DND-41 (cell line): ENCODE results near the gene ERN2.

ENCODE experiments used
- ATAC-seq: fragments of 200-7000 bp; cut with Tn5 transposase; 3 replicates; pipeline ENCODE4 v1.9.1; 2021; ENCODE audit warnings: low read depth; ENCODE audit not compliant: insufficient read depth
- DNase-seq: peaks from one replicate; pipeline ENCODE4 v3.0.0-alpha.2; 2020
- H2AFZ ChIP-seq: 2 replicates; pipeline ENCODE4 v1.6.0; 2012; ENCODE audit warnings: low read depth, low read length
- H3K27ac ChIP-seq: 2 replicates; pipeline ENCODE4 v1.5.1; 2012; ENCODE audit warnings: low read length, inconsistent platforms
- H3K27me3 ChIP-seq: fragments of 200-600 bp; sonication (generic); 2 replicates; pipeline ENCODE4 v1.6.0; 2012; ENCODE audit warnings: low read length, mild to moderate bottlenecking, inconsistent platforms; ENCODE audit not compliant: insufficient read depth, poor library complexity
- H3K36me3 ChIP-seq: 2 replicates; pipeline ENCODE4 v1.5.1; 2012; ENCODE audit warnings: low read length, inconsistent platforms; ENCODE audit not compliant: insufficient read depth
- H3K4me1 ChIP-seq: 2 replicates; pipeline ENCODE4 v1.5.1; 2012; ENCODE audit warnings: mild to moderate bottlenecking, low read length; ENCODE audit not compliant: insufficient read depth
- H3K4me2 ChIP-seq: 2 replicates; pipeline ENCODE4 v1.6.0; 2012; ENCODE audit warnings: mild to moderate bottlenecking, moderate library complexity, low read length, inconsistent platforms; ENCODE audit not compliant: insufficient read depth
- H3K4me3 ChIP-seq, 2 experiments: fragments of 200-600 bp in 1 of 2; shearing (Covaris generic) in 1 of 2; 2 replicates each; pipeline ENCODE4 v1.5.1; 2012 to 2016; ENCODE audit warnings: inconsistent platforms in 2 of 2, low read length in 2 of 2, mild to moderate bottlenecking in 2 of 2, low read depth in 1 of 2, moderate library complexity in 1 of 2
- H3K79me2 ChIP-seq: 2 replicates; pipeline ENCODE4 v1.6.0; 2012; ENCODE audit warnings: low read length, inconsistent platforms; ENCODE audit not compliant: insufficient read depth
- H3K9ac ChIP-seq: 2 replicates; pipeline ENCODE4 v1.6.0; 2012; ENCODE audit warnings: low read depth, mild to moderate bottlenecking, inconsistent platforms, low read length, moderate library complexity
- H3K9me3 ChIP-seq: 2 replicates; pipeline ENCODE4 v1.5.1; 2012; ENCODE audit warnings: low read length, moderate library complexity, mild to moderate bottlenecking, inconsistent platforms; ENCODE audit not compliant: insufficient read depth, severe bottlenecking
- H4K20me1 ChIP-seq: 2 replicates; pipeline ENCODE4 v1.6.0; 2012; ENCODE audit warnings: low read length; ENCODE audit not compliant: insufficient read depth
- CTCF ChIP-seq: IDR thresholded peaks from 2 replicates; pipeline ENCODE4 v1.5.1; 2012; ENCODE audit warnings: borderline replicate concordance, low read length, moderate library complexity, mild to moderate bottlenecking; ENCODE audit not compliant: poor library complexity, severe bottlenecking; ENCODE audit errors: extremely low read depth
- EZH2 ChIP-seq: IDR thresholded peaks from 3 replicates; pipeline ENCODE4 v1.6.1; 2012; ENCODE audit warnings: borderline replicate concordance, low read depth, mild to moderate bottlenecking, moderate library complexity, low read length, inconsistent platforms; ENCODE audit not compliant: severe bottlenecking

ERN2 gene

GRCh38 chr16:23709536-23709935 lies 3.5 kb downstream of the ERN2 start:
- no peaks in the 10 kb centered on the region for H3K9me3 ChIP-seq
- no peaks in the 10 kb centered on the region for H3K4me1 ChIP-seq
- no peak for DNase-seq

GRCh38 chr16:23706439-23706838 lies 6.6 kb downstream of the ERN2 start:
- ATAC-seq: no peak
- Histone ChIP-seq H4K20me1 (no peaks in the 10 kb centered on the region; the same call in 1 of the 2 replicates), H2AFZ (no peak overlapping the region), H3K27ac (no peak overlapping the region), H3K79me2 (no peaks in the 10 kb centered on the region), H3K36me3 (no peaks in the 10 kb centered on the region), H3K9ac (no peak overlapping the region), H3K27me3 (no peaks in the 10 kb centered on the region), H3K4me2 (no peak overlapping the region), H3K4me1 (no peaks in the 10 kb centered on the region), H3K9me3 (no peaks in the 10 kb centered on the region), H3K4me3 (no peak overlapping the region)
- no peak for DNase-seq
- TF ChIP-seq CTCF (no peak), EZH2 (no peak)

More at GRCh38 chr16:23709536-23709935, 3.5 kb downstream of the ERN2 start:
- H3K27me3 ChIP-seq: no peaks in the 10 kb centered on the region
- no peak overlapping the region for H3K4me3 ChIP-seq
- H3K27ac ChIP-seq: no peak overlapping the region
- no peak overlapping the region for H2AFZ ChIP-seq
- no peak for TF ChIP-seq EZH2
- no peak for TF ChIP-seq CTCF
- H3K79me2 ChIP-seq: no peaks in the 10 kb centered on the region
- no peak overlapping the region for H3K9ac ChIP-seq
- no peaks in the 10 kb centered on the region for H3K36me3 ChIP-seq
- no peaks in the 10 kb centered on the region for H4K20me1 ChIP-seq
- no peak overlapping the region for H3K4me2 ChIP-seq
- no peak for ATAC-seq

- Histone ChIP-seq H4K20me1 (no peaks in the 10 kb centered on the region; the same call in 1 of the 2 replicates), H3K4me1 (no peaks in the 10 kb centered on the region), H3K79me2 (no peaks in the 10 kb centered on the region), H3K27me3 (no peaks in the 10 kb centered on the region), H3K4me3 (no peak overlapping the region), H3K4me2 (no peak overlapping the region), H2AFZ (no peak overlapping the region), H3K36me3 (no peaks in the 10 kb centered on the region), H3K27ac (no peak overlapping the region), H3K9ac (no peak overlapping the region), H3K9me3 (no peaks in the 10 kb centered on the region)
- ATAC-seq: no peak
- no peak for DNase-seq
- no peak for TF ChIP-seq EZH2
These were observed 7.5 kb downstream of the ERN2 start for GRCh38 chr16:23705517-23705902.

- H3K79me2 ChIP-seq: no peaks in the 10 kb centered on the region
- H3K27ac ChIP-seq: no peak overlapping the region
- no peak overlapping the region for H3K9ac ChIP-seq
- H2AFZ ChIP-seq: no peak overlapping the region
- TF ChIP-seq EZH2: no peak
- TF ChIP-seq CTCF: no peak
- no peaks in the 10 kb centered on the region for H3K9me3 ChIP-seq
- no peaks in the 10 kb centered on the region; the same call in 1 of the 2 replicates for H4K20me1 ChIP-seq
- ATAC-seq (no peak), DNase-seq (no peak)
- no peaks in the 10 kb centered on the region for H3K27me3 ChIP-seq
- no peaks in the 10 kb centered on the region for H3K36me3 ChIP-seq
- H3K4me2 ChIP-seq: no peak overlapping the region
- no peaks in the 10 kb centered on the region for H3K4me1 ChIP-seq
- H3K4me3 ChIP-seq: no peak overlapping the region
These were observed 8.1 kb downstream of the ERN2 start for GRCh38 chr16:23704772-23705516.
